HEK293 (cell line): ENCODE measurements around the gene SMCP.

ENCODE experiments used
- CTCF ChIP-seq: fragments of 450-650 bp; formaldehyde crosslinking; IDR thresholded peaks from 2 replicates; pipeline ENCODE4 v1.5.1; 2016; ENCODE audit warnings: missing biosample characterization, missing genetic modification characterization
- KLF1 ChIP-seq: fragments of 450-650 bp; formaldehyde crosslinking; IDR thresholded peaks from 2 replicates; pipeline ENCODE4 v1.5.1; 2016; ENCODE audit warnings: missing biosample characterization, missing genetic modification characterization
- ZNF2 ChIP-seq: fragments of 450-650 bp; formaldehyde crosslinking; IDR thresholded peaks from 2 replicates; pipeline ENCODE4 v1.5.1; 2016; ENCODE audit warnings: missing biosample characterization, missing genetic modification characterization
- ZNF549 ChIP-seq: fragments of 450-650 bp; IDR thresholded peaks from 2 replicates; pipeline ENCODE4 v1.5.1; 2018; ENCODE audit warnings: missing biosample characterization, missing genetic modification characterization, mild to moderate bottlenecking, inconsistent platforms, moderate library complexity
- ZNF555 ChIP-seq: fragments of 450-650 bp; formaldehyde crosslinking; conservative IDR thresholded peaks from 2 replicates; pipeline ENCODE4 v1.5.1; 2017; ENCODE audit warnings: missing biosample characterization, mild to moderate bottlenecking, missing genetic modification characterization, inconsistent platforms
- ZNF610 ChIP-seq: fragments of 450-650 bp; formaldehyde crosslinking; IDR thresholded peaks from 2 replicates; pipeline ENCODE4 v1.5.1; 2016; ENCODE audit warnings: missing biosample characterization, missing genetic modification characterization, borderline replicate concordance
- TF ChIP-seq, protein P1 (sequence below): fragments of 450-650 bp; formaldehyde crosslinking; IDR thresholded peaks from 2 replicates; pipeline ENCODE4 v1.5.1; 2016; ENCODE audit warnings: missing biosample characterization, missing genetic modification characterization
- TF ChIP-seq, protein P2 (sequence below): fragments of 450-650 bp; formaldehyde crosslinking; IDR thresholded peaks from 2 replicates; pipeline ENCODE4 v1.5.1; 2016; ENCODE audit warnings: missing biosample characterization, missing genetic modification characterization
- TF ChIP-seq, protein P3 (sequence below): fragments of 450-650 bp; formaldehyde crosslinking; IDR thresholded peaks from 2 replicates; pipeline ENCODE4 v1.5.1; 2016; ENCODE audit warnings: missing biosample characterization, missing genetic modification characterization

DNA sequence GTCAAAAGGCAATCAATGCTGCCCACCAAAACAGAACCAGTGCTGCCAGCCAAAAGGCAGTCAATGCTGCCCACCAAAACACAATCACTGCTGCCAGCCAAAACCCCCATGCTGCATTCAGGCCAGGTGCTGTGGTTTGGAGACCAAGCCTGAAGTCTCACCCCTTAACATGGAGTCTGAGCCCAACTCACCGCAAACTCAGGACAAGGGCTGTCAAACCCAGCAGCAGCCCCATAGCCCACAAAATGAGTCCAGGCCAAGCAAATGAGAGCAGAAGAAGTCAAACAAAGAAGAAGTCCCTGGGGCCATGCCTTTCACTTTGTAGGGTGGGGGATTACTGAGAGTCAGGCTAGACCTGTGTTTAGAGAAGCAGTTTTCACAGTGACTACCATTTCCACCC, 6.4 kb downstream of the SMCP start:
- TF ChIP-seq, protein P1, sequence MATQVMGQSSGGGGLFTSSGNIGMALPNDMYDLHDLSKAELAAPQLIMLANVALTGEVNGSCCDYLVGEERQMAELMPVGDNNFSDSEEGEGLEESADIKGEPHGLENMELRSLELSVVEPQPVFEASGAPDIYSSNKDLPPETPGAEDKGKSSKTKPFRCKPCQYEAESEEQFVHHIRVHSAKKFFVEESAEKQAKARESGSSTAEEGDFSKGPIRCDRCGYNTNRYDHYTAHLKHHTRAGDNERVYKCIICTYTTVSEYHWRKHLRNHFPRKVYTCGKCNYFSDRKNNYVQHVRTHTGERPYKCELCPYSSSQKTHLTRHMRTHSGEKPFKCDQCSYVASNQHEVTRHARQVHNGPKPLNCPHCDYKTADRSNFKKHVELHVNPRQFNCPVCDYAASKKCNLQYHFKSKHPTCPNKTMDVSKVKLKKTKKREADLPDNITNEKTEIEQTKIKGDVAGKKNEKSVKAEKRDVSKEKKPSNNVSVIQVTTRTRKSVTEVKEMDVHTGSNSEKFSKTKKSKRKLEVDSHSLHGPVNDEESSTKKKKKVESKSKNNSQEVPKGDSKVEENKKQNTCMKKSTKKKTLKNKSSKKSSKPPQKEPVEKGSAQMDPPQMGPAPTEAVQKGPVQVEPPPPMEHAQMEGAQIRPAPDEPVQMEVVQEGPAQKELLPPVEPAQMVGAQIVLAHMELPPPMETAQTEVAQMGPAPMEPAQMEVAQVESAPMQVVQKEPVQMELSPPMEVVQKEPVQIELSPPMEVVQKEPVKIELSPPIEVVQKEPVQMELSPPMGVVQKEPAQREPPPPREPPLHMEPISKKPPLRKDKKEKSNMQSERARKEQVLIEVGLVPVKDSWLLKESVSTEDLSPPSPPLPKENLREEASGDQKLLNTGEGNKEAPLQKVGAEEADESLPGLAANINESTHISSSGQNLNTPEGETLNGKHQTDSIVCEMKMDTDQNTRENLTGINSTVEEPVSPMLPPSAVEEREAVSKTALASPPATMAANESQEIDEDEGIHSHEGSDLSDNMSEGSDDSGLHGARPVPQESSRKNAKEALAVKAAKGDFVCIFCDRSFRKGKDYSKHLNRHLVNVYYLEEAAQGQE: no peak
- TF ChIP-seq CTCF (tag by site-specific recombination) (no peak), ZNF549 (tag by site-specific recombination) (no peak), ZNF610 (no peak), ZNF2 (tag by site-specific recombination) (no peak), ZNF555 (tag by site-specific recombination) (no peak), KLF1 (tag by site-specific recombination) (no peak)
- TF ChIP-seq, protein P2, sequence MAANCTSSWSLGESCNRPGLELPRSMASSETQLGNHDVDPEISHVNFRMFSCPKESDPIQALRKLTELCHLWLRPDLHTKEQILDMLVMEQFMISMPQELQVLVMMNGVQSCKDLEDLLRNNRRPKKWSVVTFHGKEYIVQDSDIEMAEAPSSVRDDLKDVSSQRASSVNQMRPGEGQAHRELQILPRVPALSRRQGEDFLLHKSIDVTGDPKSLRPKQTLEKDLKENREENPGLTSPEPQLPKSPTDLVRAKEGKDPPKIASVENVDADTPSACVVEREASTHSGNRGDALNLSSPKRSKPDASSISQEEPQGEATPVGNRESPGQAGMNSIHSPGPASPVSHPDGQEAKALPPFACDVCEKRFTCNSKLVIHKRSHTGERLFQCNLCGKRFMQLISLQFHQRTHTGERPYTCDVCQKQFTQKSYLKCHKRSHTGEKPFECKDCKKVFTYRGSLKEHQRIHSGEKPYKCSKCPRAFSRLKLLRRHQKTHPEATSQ (tag by site-specific recombination): no peak
- TF ChIP-seq, protein P3, sequence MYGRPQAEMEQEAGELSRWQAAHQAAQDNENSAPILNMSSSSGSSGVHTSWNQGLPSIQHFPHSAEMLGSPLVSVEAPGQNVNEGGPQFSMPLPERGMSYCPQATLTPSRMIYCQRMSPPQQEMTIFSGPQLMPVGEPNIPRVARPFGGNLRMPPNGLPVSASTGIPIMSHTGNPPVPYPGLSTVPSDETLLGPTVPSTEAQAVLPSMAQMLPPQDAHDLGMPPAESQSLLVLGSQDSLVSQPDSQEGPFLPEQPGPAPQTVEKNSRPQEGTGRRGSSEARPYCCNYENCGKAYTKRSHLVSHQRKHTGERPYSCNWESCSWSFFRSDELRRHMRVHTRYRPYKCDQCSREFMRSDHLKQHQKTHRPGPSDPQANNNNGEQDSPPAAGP (tag by site-specific recombination): no peak
